Smooth muscle cell (in vitro differentiated cells): ENCODE measurements around the gene BRME1. TPM values are rescaled to one million over a fixed set of nuclear protein-coding genes. Genes with fewer than 3 reads are reported as not detected.
A peak's percentile ranks its signal among the peaks of the same experiment; 100 is the strongest.

Source experiments
- DNase-seq: peaks from one replicate; lab custom pipeline; 2025; ENCODE audit not compliant: unreplicated experiment; lab: John Stamatoyannopoulos, UW
- H2AFZ ChIP-seq: fragments of 200-600 bp; sonication (generic); 2 replicates; pipeline ENCODE4 v1.6.0; 2016; ENCODE audit warnings: antibody characterized with exemption, low read depth, mild to moderate bottlenecking
- H3F3A ChIP-seq: fragments of 200-600 bp; sonication (generic); 2 replicates; pipeline ENCODE4 v1.6.0; 2017; ENCODE audit warnings: antibody characterized with exemption, low read depth
- H3K27ac ChIP-seq: fragments of 200-600 bp; sonication (generic); 2 replicates; pipeline ENCODE4 v1.5.1; 2016; ENCODE audit warnings: low read depth, mild to moderate bottlenecking
- H3K27me3 ChIP-seq: fragments of 200-600 bp; sonication (generic); 2 replicates; pipeline ENCODE4 v1.6.1; 2016; ENCODE audit warnings: low read depth, mild to moderate bottlenecking
- H3K36me3 ChIP-seq: fragments of 200-600 bp; sonication (generic); 2 replicates; pipeline ENCODE4 v1.5.1; 2016; ENCODE audit warnings: low read depth
- H3K4me1 ChIP-seq: fragments of 200-600 bp; sonication (generic); 2 replicates; pipeline ENCODE4 v1.5.1; 2016; ENCODE audit warnings: low read depth
- H3K4me2 ChIP-seq: fragments of 200-600 bp; sonication (generic); 2 replicates; pipeline ENCODE4 v1.6.0; 2016; ENCODE audit warnings: mild to moderate bottlenecking
- H3K4me3 ChIP-seq: fragments of 200-600 bp; sonication (generic); 2 replicates; pipeline ENCODE4 v1.5.1; 2016; ENCODE audit warnings: mild to moderate bottlenecking
- H3K79me2 ChIP-seq: fragments of 200-600 bp; sonication (generic); 2 replicates; pipeline ENCODE4 v1.6.0; 2016; ENCODE audit warnings: low read depth, mild to moderate bottlenecking
- H3K9ac ChIP-seq: fragments of 200-600 bp; sonication (generic); 2 replicates; pipeline ENCODE4 v1.6.0; 2016; ENCODE audit warnings: low read depth
- H3K9me3 ChIP-seq: fragments of 200-600 bp; sonication (generic); replicated peaks from 2 replicates; pipeline ENCODE4 v1.5.1; 2016; ENCODE audit warnings: low read depth
- H4K20me1 ChIP-seq: fragments of 200-600 bp; sonication (generic); 2 replicates; pipeline ENCODE4 v1.6.0; 2016; ENCODE audit warnings: low read depth
- CTCF ChIP-seq: fragments of 200-600 bp; sonication (generic); IDR thresholded peaks from 2 replicates; pipeline ENCODE4 v1.5.1; 2017; ENCODE audit warnings: borderline replicate concordance, mild to moderate bottlenecking, antibody characterized with exemption; ENCODE audit not compliant: insufficient read depth, poor library complexity, severe bottlenecking
- WGBS: methylation state at CpG from one replicate; pipeline ENCODE4 v1.1.7; 2016; ENCODE audit warnings: low lambda C conversion rate; 5-methylcytosine and 5-hydroxymethylcytosine counted together
- polyA plus RNA-seq: library from polyadenylated mRNA; unstranded; fragments of >200 nt; fragmentation: Nextera tagmentation; extraction: Ambion mirVana; gene quantifications from 2 replicates; pipeline ENCODE4 v1.2.1, GENCODE V29; 2016
- total RNA-seq: library from RNA; depleted of rRNA; stranded (reverse); fragments of >200 nt; gene quantifications from 2 replicates; pipeline ENCODE4 v1.2.3, GENCODE V29; 2014

Gene BRME1
- total RNA-seq (0.72 and 1.2 TPM in 2 replicates), polyA plus RNA-seq (2.2 and 3.3 TPM in 2 replicates)

DNA sequence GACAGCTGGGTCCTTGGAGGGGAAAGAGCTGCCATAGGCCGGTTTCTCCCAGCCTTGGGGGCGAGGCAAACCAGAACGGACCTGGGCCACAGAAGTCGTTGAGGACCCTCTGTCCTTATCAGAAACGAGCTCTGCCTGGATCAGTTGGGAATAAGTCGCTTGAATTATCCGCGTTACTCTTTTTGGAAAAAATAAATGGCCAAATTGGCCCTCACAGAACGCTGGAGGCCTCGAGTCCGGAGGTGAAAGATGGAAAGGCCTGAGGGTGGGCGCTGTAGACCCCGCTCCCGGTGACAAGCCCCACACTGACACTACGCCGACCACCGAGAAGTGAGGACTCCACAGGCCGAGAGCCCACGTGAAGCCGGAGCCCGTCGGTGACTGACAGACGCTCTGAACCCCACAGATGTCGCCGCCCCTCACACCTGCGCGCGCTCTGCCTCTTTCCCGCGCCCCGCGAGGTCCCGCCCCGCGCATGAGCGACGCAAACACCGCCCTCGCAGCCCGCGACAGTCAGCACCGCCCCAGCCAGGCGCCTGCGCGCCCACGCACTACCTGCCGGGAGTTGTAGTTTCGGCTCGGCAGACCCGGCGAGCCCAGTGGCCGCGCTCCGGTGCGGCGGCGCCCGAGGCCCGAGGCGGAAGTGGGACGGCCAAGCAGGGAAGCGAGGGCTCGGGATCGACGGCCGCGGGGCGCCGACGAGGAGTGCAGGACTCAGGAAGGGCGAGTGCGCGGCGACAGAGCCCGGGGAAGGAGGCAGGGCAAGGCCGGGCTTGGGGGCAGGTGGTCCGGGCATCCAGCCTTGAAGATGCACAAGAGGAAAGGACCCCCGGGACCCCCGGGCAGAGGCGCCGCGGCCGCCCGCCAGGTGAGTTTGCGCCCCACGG lies at the start of gene BRME1, which contains the start of gene CC2D1A:
Gene BRME1 (minus strand): TSS at position 484 of the 887 bp plus-strand sequence. CDS start 1,225 bp downstream, outside the sequence.
Gene CC2D1A (plus strand): TSS at position 568 of the 887 bp plus-strand sequence. CDS start 241 bp downstream, at position 809.
- 11% methylated on average over 67 of the region's 86 CpGs for WGBS
- peak within 1 kb of the TSS; percentile 92 for H2AFZ ChIP-seq
- no peaks in the 10 kb centered on the region for H3K27me3 ChIP-seq
- DNase-seq, result peak; percentile 50
- no peaks in the 10 kb centered on the region for H3F3A ChIP-seq
- TF ChIP-seq CTCF, result no peak
- H3K4me3 ChIP-seq, result peak within 1 kb of the TSS; percentile 95
- no peaks in the 10 kb centered on the region for H4K20me1 ChIP-seq
- no peak within 1 kb of the TSS for H3K27ac ChIP-seq
- peaks cover 8% of the 10 kb centered on the region for H3K4me1 ChIP-seq
- no peaks in the 10 kb centered on the region for H3K36me3 ChIP-seq
- H3K9ac ChIP-seq, result peak within 1 kb of the TSS; percentile 66
- H3K4me2 ChIP-seq, result peak within 1 kb of the TSS; percentile 98
- H3K79me2 ChIP-seq, result peaks cover 3% of the 10 kb centered on the region
- H3K9me3 ChIP-seq, result no peaks in the 10 kb centered on the region

DNA sequence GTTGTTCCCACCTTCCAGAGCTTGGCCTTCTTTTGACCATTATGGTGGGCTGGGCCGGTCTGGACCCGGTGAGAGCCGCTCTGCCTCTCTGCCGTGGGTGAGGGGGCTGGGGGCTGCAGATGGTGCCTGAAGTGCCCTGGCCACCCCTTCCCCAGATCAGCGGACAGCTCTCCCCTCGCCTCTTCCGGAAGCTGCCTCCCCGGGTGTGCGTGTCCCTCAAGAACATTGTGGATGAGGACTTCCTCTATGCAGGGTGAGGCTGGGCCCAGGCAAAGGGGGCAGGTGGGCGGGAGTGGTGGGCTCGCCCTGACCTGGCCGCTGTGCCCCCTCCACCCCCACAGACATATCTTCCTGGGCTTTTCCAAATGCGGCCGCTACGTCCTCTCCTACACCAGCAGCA lies 48.3 kb upstream of the BRME1 start:
- no peaks in the 10 kb centered on the region for H3F3A ChIP-seq
- WGBS, result 94% methylated on average over 12 of the region's 15 CpGs

GRCh38 chr19:13952931-13953531 lies 47.1 kb upstream of the BRME1 start:
- H3F3A ChIP-seq, result no peaks in the 10 kb centered on the region
- H3K9ac ChIP-seq, result peak overlapping the region; percentile 91
- DNase-seq, result no peak
- H3K27me3 ChIP-seq, result no peaks in the 10 kb centered on the region
- no peaks in the 10 kb centered on the region for H3K9me3 ChIP-seq
- peak overlapping the region; percentile 97 for H3K4me2 ChIP-seq
- 26% methylated on average over 9 of the region's 13 CpGs for WGBS
- H3K4me1 ChIP-seq, result peaks cover 9% of the 10 kb centered on the region
- no peaks in the 10 kb centered on the region for H4K20me1 ChIP-seq
- H3K27ac ChIP-seq, result no peak overlapping the region
- no peak for TF ChIP-seq CTCF
- peaks cover 15% of the 10 kb centered on the region for H3K79me2 ChIP-seq
- no peak overlapping the region for H2AFZ ChIP-seq
- H3K36me3 ChIP-seq, result no peaks in the 10 kb centered on the region
- peak overlapping the region; percentile 95 for H3K4me3 ChIP-seq

More for the DNA sequence above, 48.3 kb upstream of the BRME1 start:
- Histone ChIP-seq H3K79me2 (peaks cover 15% of the 10 kb centered on the region), H3K4me1 (peaks cover 9% of the 10 kb centered on the region), H3K9ac (no peak overlapping the region), H3K27me3 (no peaks in the 10 kb centered on the region), H2AFZ (no peak overlapping the region), H3K4me3 (no peak overlapping the region), H4K20me1 (no peaks in the 10 kb centered on the region), H3K27ac (no peak overlapping the region), H3K36me3 (no peaks in the 10 kb centered on the region), H3K4me2 (no peak overlapping the region), H3K9me3 (no peaks in the 10 kb centered on the region)
- no peak for DNase-seq
- TF ChIP-seq CTCF, result no peak
